Peyer's patch (tissue), 4 donors: ENCODE results near the gene HTT-AS. TPM values are rescaled to one million over a fixed set of nuclear protein-coding genes. Genes with fewer than 3 reads are reported as not detected.

Experiments used
- DNase-seq, 3 donors: peaks; one replicate each; pipeline ENCODE4 v3.0.0-alpha.2; 2017 to 2019
- H3K27ac ChIP-seq, 4 donors: fragments of 200-600 bp; sonication (generic); one replicate each; pipeline ENCODE4 v1.5.1; 2016 to 2019
- H3K27me3 ChIP-seq, 2 donors: fragments of 200-600 bp; sonication (generic); one replicate each; pipeline ENCODE4 v1.5.1; 2019
- H3K36me3 ChIP-seq, 3 donors: fragments of 200-600 bp; sonication (generic); one replicate each; pipeline ENCODE4 v1.5.1; 2016 to 2019
- H3K4me1 ChIP-seq, 4 donors: fragments of 200-600 bp; sonication (generic); one replicate each; pipeline ENCODE4 v1.5.1; 2016 to 2019
- H3K4me3 ChIP-seq, 4 donors: fragments of 200-600 bp; sonication (generic); 1 replicate in 3 of 4; 2 replicates in 1 of 4; pipeline ENCODE4 v1.5.1; 2016 to 2019; ENCODE audit warnings: mild to moderate bottlenecking in 1 of 4
- H3K9me3 ChIP-seq, 4 donors: fragments of 200-600 bp; sonication (generic); one replicate each; pipeline ENCODE4 v1.5.1; 2016 to 2019; ENCODE audit warnings: mild to moderate bottlenecking in 1 of 4
- CTCF ChIP-seq, 6 experiments: fragments of 450-650 bp in 4 of 6; fragments of 200-600 bp in 2 of 6; sonication (generic) in 1 of 6; IDR thresholded peaks; one replicate each; pipeline ENCODE4 v1.5.1; 2017 to 2019; ENCODE audit warnings: antibody characterized with exemption in 6 of 6, mild to moderate bottlenecking in 3 of 6, moderate library complexity in 1 of 6
- POLR2A ChIP-seq, 2 donors: fragments of 450-650 bp; IDR thresholded peaks; one replicate each; pipeline ENCODE4 v1.5.1; 2017; ENCODE audit warnings: antibody characterized with exemption in 2 of 2, mild to moderate bottlenecking in 2 of 2, moderate library complexity in 2 of 2
- total RNA-seq, 4 donors: library from RNA; depleted of rRNA; stranded (reverse); fragments of >200 nt; gene quantifications; one replicate each; pipeline ENCODE4 v1.1.0, GENCODE V29; 2016

HTT-AS gene
- total RNA-seq, 4 donors from 2014 or later = not detected

GRCh38 chr4:3041192-3042142, 32.9 kb downstream of the HTT-AS start:
- Histone ChIP-seq H3K9me3 (no peaks in the 10 kb centered on the region), H3K27me3 (no peaks in the 10 kb centered on the region), H3K27ac (peak overlapping the region; percentile 72 to 86 (median 77)), H3K4me3 (peak overlapping the region; percentile 41 to 59 (median 48)), H3K4me1 (peaks cover 0 to 43% (median 10%) of the 10 kb centered on the region in 4 donors), H3K36me3 (no peaks in the 10 kb centered on the region)
- TF ChIP-seq POLR2A (IDR thresholded peaks at IDR 0.05) (peak; percentile 70 to 82), CTCF (IDR thresholded peaks at IDR 0.05) (no peak)
- DNase-seq = peak; percentile 55 to 84 (median 83)

GRCh38 chr4:3040452-3041191, 33.7 kb downstream of the HTT-AS start:
- no peak for TF ChIP-seq POLR2A (IDR thresholded peaks at IDR 0.05)
- no peak for TF ChIP-seq CTCF (IDR thresholded peaks at IDR 0.05)
- Histone ChIP-seq H3K27me3 (no peaks in the 10 kb centered on the region), H3K9me3 (no peaks in the 10 kb centered on the region), H3K36me3 (no peaks in the 10 kb centered on the region), H3K27ac (peak overlapping the region in 3 of 4 donors; percentile 77 to 86 (median 77)), H3K4me3 (peak overlapping the region; percentile 41 to 59 (median 48)), H3K4me1 (peaks cover 0 to 41% (median 10%) of the 10 kb centered on the region in 4 donors)
- DNase-seq = peak in 2 of 3 donors; percentile 66 to 67

GRCh38 chr4:3039706-3040366, 34.5 kb downstream of the HTT-AS start:
- Histone ChIP-seq H3K27me3 (no peaks in the 10 kb centered on the region), H3K4me1 (peaks cover 0 to 35% (median 6%) of the 10 kb centered on the region in 4 donors), H3K4me3 (peak overlapping the region in 1 of 4 donors; percentile 41), H3K27ac (peak overlapping the region in 1 of 4 donors; percentile 77), H3K36me3 (no peaks in the 10 kb centered on the region), H3K9me3 (no peaks in the 10 kb centered on the region)
- DNase-seq = no peak
- TF ChIP-seq CTCF (IDR thresholded peaks at IDR 0.05) = no peak

GRCh38 chr4:3037957-3038461, 36.3 kb downstream of the HTT-AS start:
- Histone ChIP-seq H3K9me3 (no peaks in the 10 kb centered on the region), H3K4me3 (peak overlapping the region in 2 of 4 donors; percentile 18 to 21), H3K36me3 (no peaks in the 10 kb centered on the region), H3K27me3 (no peaks in the 10 kb centered on the region), H3K4me1 (peaks cover 0 to 29% (median 5%) of the 10 kb centered on the region in 4 donors), H3K27ac (no peak overlapping the region)
- TF ChIP-seq CTCF (IDR thresholded peaks at IDR 0.05) (no peak), POLR2A (IDR thresholded peaks at IDR 0.05) (no peak)
- peak in 1 of 3 donors; percentile 49 for DNase-seq
